Measurements from ENCODE around the gene CARD8.
"Not testable (repeated sequence)": the region's sequence is repeated elsewhere in the genome, so short reads cannot be mapped to it uniquely, and the experiment has no call there.

The CARD8 gene

DNA sequence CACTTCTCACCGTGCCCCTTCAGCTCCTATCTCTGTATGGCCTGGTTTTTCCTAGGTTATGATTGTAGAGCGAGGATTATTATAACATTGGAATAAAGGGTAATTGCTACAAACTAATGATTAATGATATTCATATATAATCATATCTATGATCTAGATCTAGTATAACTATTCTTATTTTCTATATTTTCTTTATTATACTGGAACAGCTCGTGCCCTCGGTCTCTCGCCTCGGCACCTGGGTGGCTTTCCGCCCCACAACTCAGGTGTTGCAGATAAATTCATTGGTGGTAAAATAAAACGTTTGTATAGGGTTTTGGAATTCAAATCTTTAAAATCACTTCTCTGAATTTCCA is 4.6 kb upstream of the CARD8 start:
- DNase-seq (ENCODE audit: low read depth in 4 of 4, low spot score in 1 of 4) = not testable (repeated sequence)

DNA sequence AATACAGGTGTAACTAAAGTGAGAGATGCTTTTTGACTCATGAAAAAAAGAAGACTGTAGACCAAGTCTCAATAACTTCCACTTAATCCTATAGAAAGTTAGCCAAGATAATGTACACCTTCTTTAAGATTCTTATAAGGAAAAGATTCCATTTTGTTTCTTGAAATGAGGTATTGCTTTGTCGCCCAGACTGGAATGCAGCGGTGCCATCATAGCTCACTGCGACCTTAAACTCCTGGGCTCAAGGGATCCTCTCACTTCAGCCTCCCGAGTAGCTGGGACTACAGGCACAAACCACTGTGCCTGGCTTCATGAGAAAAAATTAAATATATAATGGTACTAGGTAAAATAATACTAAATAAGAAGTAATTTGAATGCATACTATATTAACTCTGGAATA is 3.3 kb upstream of the CARD8 start:
- not testable (repeated sequence) for DNase-seq (ENCODE audit: low read depth in 4 of 4, low spot score in 1 of 4)

DNA sequence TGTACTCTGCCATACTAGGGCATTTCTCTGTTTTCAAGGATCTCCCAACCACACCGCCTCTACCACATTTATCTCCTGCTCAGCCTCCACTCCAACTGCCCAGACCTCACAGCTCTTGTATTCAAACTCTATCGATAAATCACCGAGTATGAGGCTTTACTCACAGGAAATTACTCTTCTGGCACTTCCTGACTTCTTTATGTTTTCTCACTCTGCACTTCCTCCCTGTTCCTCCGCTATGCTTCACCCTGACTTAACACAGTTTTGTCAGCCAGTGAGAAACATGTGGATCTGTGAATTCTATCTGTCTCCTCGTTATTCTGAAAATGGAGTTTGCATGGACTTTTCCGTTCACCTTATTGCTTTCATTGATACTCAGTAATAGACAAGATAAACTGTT is 2.6 kb upstream of the CARD8 start:
- DNase-seq (ENCODE audit: low read depth in 4 of 4, low spot score in 1 of 4) = no peak

DNA sequence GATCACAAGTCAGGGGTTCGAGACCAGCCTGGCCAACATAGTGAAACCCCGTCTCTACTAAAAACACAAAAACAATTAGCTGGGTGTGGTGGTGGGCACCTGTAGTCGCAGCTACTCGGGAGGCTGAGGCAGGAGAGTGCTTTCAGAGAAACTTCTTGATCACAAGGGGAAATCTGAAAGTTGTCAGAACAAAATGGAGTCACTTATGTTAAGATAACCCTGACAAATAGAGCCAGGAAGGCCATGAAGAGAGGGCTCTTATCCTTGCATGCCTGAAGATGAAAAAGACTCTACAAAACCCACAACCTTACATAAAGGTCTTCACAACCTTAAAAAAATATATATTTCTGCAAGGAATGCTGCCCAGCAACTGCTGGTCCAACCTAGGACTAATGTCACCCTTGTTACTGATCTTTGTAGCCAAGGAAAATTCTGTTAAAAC is 1.2 kb downstream of the CARD8 start:
- DNase-seq (ENCODE audit: low read depth in 4 of 4, low spot score in 1 of 4) = no peak

DNA sequence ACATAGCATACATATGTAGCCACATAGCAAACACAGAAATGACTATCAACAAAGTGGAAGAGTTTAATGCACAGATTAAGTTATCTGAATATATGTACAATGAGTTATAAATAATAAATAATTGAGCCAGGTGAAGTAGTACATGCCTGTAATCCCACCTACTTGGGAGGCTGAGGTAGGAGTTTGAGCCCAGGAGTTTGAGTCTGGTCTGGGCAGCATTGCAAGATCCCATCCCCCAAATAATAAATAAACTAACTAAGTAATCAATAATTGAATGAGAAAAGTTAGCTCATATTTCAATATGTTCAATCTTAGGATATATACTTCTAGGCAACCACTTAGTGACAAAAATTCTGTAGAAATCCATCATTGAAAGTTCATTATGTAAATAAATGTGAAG is 1.7 kb downstream of the CARD8 start:
- no peak for DNase-seq (ENCODE audit: low read depth in 4 of 4, low spot score in 1 of 4)

DNA sequence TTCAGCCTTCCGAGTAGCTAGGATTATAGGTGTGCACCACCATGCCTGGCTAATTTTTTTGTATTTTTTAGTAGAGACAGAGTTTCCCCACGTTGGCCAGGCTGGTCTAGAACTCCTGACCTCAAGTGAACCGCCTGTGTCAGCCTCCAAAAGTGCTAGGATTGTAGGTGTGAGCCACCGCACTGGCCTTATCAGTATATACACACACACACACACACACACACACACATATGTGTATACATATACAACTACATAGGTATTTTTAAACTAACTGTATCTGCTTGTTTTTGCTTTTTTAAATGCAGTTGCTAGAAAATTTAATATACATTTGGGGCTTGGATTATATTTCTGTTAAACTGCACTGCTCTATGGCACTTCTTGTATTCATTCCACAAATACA is 3.1 kb downstream of the CARD8 start:
- no peak for DNase-seq (ENCODE audit: low read depth in 4 of 4, low spot score in 1 of 4)

DNA sequence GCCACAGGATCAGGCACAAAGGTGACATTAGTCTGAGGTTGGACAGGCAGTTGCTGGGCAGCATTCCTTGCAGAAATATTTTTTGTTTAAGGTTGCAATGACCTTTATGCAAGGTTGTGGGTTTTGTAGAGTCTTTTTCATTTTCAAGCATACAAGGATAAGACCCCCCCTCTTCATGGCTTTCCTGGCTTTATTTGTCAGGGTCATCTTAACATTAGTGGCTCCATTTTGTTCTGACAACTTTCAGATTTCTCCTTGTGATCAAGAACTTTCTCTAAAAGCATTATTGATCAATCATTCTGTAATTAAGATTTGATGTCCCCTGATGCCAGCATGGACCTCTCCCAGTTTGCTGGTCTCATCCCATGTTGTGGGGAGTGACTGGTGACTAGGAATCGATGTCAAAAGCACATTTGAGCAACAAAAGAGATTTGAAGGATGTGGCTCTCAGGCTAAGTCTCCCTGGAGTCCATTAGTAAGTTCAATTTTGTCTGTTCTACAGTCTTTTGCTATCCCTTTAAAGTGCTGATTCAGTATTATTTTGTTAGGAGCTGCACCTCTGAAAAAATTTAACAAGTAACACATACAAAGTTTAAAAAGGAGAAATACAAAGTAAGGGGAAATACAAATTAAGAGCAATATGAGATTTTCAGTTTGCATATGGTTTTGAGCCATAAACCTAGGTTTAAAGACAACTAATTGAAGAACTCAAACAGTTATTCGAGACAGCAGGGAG is 5.3 kb downstream of the CARD8 start:
- no peak for DNase-seq (ENCODE audit: low read depth in 4 of 4, low spot score in 1 of 4)

DNA sequence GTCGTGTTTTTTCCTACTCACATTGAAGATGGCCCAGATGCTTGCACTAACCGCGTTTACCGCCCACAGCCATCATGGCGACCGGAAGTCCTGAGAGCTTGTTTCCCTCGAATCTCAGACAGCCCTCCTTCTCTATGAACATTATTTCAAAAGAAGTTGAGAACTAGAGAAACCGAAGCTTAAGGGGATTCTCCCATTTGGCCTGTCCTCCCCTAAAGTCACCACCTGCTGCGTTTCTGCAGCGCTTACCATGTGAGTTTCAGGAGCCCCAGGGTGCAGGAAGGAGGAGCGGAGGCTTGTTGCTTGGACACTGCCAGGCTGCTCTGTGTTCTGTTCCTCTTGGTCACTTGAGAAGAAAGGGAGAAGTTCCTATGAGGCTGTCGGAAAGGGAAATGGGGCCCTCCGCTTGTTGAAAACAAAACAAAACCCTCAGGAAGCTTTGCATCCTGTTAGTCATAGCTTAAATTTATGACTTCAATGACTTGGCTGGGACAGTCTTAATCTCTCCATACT is 6.2 kb downstream of the CARD8 start:
- DNase-seq (ENCODE audit: low read depth in 4 of 4, low spot score in 1 of 4) = peak; percentile 27 to 66 (median 56)

DNA sequence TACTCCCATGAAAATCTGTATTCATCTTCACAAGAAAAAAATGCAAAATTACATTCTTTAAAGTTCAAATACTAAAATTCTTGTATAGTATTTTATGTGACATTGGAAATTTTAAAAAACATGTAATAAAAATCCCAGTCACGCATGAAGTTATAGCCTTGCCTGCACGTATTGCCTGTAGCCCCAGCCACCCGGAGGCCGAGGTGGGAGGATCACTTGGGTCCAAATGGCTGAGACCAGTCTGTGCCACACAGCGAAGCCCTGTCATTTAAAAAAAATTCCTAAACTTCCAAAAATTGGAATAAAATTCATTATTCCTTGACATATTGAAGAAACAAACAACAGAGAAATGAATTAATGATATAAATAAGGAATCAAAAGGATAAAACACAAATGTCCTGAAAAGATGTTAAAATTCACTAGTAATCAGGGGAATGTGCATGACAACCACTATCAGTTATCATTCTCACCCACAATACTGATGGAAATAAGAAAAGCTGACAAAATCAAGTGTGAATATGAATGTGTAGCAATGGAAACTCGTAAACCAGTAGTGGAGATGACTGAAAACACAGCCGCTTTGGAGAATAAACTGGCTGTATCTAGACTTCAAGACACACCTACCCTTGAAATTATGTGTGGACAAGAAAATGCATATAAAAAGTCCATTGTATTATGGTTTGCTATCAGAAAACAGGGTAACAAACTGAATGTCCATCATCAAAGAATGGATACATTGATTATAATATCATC is 7.5 kb downstream of the CARD8 start:
- no peak for DNase-seq (ENCODE audit: low read depth in 4 of 4, low spot score in 1 of 4)

DNA sequence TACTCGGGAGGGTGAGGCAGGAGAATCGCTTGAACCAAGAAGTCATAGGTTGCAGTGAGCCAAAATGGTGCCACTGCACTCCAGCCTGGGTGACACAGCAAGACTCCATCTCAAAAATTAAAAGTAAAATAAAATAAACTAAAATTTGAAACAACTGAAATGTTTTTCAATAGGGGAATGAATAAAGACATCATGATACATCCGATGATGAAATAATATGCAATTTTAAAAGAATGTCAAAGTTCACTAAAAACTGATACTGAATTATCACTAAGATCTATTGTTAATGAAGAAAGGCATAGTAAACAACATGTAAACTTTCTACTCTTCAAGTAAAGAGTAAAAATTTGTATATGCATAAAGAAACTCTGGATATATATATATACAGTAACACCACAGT is 8.5 kb downstream of the CARD8 start:
- no peak for DNase-seq (ENCODE audit: low read depth in 4 of 4, low spot score in 1 of 4)

DNA sequence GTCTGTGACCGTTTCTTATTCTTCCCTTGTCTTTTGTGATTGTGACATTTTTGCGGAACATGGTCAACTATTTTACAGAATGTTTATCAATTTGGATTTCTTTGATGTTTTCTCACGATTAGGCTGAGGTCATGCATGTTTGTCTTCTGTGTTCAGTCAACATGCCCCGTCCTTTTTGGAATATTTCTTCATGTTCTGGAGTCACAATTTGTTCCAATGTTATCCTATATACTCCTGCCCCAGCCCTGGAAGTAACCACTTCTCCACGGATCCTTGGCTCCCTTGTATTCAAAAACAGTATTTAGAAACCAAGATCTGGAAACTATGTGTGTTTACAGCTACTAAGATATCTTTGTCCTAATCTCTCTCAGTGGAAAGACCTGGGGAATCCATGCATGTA is 9.6 kb downstream of the CARD8 start:
- DNase-seq (ENCODE audit: low read depth in 4 of 4, low spot score in 1 of 4) = no peak

DNA sequence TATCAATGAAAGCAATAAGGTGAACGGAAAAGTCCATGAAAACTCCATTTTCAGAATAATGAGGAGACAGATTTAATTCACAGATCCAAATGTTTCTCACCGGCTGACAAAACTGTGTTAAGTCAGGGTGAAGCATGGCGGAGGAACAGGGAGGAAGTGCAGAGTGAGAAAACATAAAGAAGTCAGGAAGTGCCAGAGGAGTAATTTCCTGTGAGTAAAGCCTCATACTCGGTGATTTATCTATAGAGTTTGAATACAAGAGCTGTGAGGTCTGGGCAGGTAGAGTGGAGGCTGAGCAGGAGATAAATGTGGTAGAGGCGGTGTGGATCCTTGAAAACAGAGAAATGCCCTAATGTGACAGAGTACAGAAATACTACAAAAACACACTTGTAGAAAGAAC is 11.4 kb downstream of the CARD8 start:
- no peak for DNase-seq (ENCODE audit: low read depth in 4 of 4, low spot score in 1 of 4)

DNA sequence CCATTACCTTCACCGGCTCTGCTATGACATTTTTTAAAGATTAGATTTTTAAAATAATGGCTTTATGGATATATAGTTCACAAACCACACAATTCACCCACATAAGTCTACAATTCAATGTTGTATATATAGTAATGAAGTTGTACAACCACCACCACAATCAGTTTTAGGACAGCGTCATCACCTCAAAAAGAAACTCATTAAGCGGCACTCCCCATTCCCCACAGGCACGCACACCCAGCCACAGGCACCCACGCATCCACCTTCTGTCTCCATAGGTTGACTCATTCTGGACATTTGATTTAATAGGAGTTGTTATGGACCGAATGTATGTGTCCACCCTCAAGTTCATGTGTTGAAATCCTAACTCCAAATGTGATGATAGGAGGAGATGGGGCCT is 13.9 kb downstream of the CARD8 start:
- DNase-seq (ENCODE audit: low read depth in 4 of 4, low spot score in 1 of 4) = not testable (repeated sequence)

DNA sequence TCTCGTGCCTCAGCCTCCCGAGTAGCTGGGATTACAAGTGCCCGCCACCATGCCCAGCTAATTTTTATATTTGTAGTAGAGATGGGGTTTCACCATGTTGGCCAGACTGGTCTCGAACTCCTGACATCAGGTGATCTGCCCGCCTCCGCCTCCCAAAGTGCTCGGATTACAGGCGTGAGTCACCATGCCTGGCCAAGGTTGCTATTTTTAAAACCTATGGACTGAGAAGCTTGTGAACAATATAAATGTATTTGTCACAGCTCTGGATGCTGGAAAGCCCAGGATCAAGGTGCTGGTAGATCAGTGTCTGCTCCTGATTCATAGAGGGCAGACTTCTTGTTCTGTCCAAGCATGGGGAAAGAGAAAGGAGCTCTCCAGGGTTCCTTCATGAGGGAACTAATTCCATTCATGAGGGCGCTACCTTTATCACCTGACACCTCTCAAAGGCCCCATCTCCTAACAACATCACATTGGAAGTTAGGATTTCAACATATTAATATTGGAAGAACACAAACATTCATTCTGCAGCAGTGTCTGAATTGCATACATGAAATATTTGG is 16.1 kb downstream of the CARD8 start:
- no peak for DNase-seq (ENCODE audit: low read depth in 4 of 4, low spot score in 1 of 4)

DNA sequence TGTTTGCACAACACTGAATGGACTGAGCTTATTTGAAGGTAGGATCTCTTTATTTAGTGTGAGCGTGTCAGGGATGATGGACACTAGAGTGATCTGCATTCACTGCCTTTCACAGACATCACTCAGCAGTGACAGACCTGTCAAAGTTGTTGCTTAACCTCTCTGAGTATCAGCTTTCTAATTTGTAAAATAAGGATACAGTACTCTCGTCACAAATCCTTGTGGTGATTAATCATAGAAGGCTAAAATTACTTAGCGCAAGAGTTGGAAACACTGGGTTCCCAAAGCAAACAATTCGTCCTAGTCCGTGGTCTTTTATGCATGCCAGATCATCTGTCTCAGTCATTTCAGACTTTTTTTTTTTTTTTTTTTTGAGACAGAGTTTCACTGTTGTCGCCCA is 16.6 kb downstream of the CARD8 start:
- no peak for DNase-seq (ENCODE audit: low read depth in 4 of 4, low spot score in 1 of 4)

DNA sequence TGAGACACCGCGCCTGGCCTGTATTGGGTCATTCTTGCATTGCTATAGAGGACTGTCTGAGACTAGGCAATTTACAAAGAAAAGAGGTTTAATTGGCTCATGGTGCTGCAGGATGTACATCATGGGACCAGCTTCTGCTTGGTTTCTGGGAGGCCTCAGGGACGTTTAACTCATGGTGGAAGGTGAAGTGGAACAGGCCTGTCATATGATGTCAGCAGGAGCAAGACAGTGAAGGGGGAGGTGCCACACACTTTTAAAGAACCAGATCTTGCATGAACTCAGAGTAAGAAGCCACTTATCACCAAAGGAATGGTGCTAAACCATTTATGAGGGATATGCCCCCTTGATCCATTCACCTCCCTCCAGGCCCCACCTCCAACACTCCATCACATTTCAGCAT is 18.7 kb downstream of the CARD8 start:
- no peak for DNase-seq (ENCODE audit: low read depth in 4 of 4, low spot score in 1 of 4)

DNA sequence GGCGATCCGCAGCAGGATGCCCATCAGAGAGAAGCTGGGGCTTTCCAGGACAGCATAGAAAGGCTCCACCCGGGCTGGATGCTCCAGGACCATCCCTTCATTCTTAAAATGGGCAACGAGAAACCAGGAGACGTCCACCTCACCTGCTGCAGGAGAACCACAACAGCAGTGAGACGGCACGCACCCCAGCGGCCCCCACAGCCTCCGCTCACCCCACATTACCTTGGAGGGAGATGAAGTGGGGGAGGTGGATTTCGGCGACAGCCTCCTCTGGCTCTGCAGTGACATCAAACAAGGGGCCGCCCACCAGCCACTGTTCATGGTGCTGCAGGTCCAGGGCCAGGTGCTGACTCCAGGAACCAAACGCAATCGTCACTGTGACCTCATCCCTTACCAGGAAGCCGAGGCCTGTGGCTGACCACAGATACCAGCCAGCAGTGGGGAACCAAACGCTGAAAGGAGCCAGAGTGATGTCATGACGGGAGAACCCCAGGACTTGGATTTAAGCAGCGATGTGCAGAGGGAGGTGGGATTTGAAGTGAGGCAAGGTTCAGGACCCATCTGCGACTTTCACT is 25.1 kb downstream of the CARD8 start:
- DNase-seq (ENCODE audit: low read depth in 4 of 4, low spot score in 1 of 4) = no peak

DNA sequence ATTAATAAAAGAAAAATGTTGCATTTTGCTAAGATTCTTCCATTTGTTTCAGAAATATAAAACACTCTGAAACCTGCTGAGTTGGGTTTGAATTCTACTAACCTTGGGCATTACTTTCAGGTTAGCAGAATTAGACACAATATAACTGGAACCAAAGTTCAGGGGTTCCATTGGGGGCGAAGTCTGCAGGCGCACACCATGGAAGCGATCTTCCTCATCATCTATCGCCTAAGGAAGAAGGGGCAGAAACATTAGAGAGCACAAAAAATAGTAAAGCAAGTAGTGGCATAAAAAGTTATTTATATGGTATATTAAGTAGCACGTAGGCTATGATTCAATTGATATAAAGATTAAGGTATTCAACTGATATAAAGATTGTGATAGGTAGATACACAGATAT is 34.1 kb downstream of the CARD8 start:
- no peak for DNase-seq (ENCODE audit: low read depth in 4 of 4, low spot score in 1 of 4)

DNA sequence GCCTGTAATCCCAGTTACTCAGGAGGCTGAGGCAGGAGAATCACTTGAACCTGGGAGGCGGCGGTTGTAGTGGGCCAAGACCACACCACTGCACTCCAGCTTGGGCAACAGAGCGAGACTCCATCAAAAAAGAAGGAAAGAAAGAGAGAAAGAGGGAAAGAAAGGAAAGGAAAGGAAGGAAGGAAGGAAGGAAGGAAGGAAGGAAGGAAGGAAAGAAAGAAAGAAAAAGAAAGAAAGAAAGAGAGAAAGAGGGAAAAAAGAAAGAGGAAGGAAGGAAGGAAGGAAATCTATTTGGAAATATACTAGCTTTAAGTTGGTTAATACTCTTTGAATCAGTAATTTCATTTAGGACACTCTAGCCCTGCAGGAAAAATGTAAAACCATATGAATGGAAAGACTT is 34.9 kb downstream of the CARD8 start:
- DNase-seq (ENCODE audit: low read depth in 4 of 4, low spot score in 1 of 4) = not testable (repeated sequence)

DNA sequence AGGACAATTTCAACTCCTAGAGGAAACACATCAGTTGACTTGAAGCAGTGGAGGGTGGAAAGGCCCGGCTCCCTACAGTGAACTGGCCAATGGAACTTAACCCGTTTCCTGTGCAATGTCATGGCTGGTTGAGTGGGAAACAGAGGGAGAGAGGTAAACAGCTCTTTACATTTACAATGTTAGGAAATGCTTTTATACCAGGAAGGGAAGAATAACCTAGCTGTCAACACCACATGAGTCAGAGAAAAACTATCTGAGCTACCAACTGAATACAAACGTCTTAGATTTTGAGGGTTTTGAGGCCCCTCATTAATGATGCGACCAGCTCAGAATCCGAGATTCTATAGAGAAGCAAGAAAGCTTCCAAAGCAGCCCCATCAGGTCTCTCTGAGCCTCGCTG is 36.7 kb downstream of the CARD8 start:
- no peak for DNase-seq (ENCODE audit: low read depth in 4 of 4, low spot score in 1 of 4)

DNA sequence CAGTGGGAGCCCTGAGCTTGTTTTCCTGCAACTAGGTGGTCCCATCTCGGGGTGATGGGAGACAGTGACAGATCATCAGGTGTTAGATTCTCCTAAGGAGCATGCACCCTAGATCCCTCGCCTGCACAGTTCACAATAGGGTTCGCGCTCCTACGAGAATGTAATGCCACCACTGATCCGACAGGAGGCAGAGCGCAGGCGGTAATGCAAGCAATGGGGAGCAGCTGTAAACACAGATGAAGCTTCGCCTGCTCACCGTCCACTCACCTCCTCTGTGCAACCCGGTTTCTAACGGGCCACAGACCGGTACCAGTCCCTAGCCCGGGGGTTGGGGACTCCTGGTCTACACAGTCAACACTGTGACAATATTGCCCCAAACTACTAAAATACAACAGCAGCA is 38.8 kb downstream of the CARD8 start:
- no peak for DNase-seq (ENCODE audit: low read depth in 4 of 4, low spot score in 1 of 4)

DNA sequence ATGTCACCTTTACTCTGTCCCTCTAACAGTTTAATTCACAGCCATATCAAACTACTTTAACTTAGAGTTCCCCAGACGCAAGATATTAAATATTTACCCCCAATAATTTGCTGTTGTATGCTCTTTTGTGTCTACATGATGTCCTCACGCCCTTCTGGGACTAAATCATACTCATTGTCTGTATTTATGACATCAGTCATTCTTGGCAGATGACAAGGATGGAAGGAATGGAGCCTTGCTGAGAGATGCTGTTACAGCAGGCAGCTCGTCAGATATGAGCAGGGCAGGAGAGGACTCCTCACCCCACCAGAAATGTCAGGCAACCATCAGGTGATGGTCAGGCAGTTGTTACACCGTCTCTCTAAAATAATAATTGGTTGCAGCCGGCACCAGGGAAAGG is 41.8 kb downstream of the CARD8 start:
- DNase-seq (ENCODE audit: low read depth in 4 of 4, low spot score in 1 of 4) = no peak
